Measurements from ENCODE around the gene HES6. TPM values are rescaled to one million over a fixed set of nuclear protein-coding genes. Genes with fewer than 3 reads are reported as not detected.

Gene HES6
- total and polyA plus RNA-seq, 2 experiments from 2014 or later = 0.86 to 1.3 TPM

- H3K4me2 ChIP-seq (ENCODE audit: unreplicated experiment) = no peak overlapping the region
- DNase-seq = no peak
- 0 out of 2 replicates have a peak, but pooled peaks cover 4% of the 10 kb centered on the region for H3F3A ChIP-seq (ENCODE audit: insufficient read depth)
- peaks cover 37% of the 10 kb centered on the region for H3K27me3 ChIP-seq (replicated peaks; ENCODE audit: insufficient read depth)
- H3K79me2 ChIP-seq (ENCODE audit: insufficient read depth) = no peaks in the 10 kb centered on the region
- H3K4me1 ChIP-seq (ENCODE audit: insufficient read depth) = no peaks in the 10 kb centered on the region
- no peaks in the 10 kb centered on the region for H3K9me3 ChIP-seq (ENCODE audit: low read depth)
- WGBS, 2 experiments (ENCODE audit: low coverage in 1 of 2, low lambda C conversion rate in 2 of 2, missing lambda C conversion rate in 2 of 2) = 74 to 75% methylated on average over 12 of the region's 12 CpGs
- H2AFZ ChIP-seq = no peak overlapping the region
- H3K4me3 ChIP-seq = no peak overlapping the region
- H3K36me3 ChIP-seq (ENCODE audit: low read depth) = no peaks in the 10 kb centered on the region
- in situ Hi-C loops (cut with MboI) = no loop called here
- TF ChIP-seq EZH2 (IDR thresholded peaks at IDR 0.05; ENCODE audit: insufficient read depth, poor library complexity, severe bottlenecking) (no peak), EZH2phosphoT487 (IDR thresholded peaks at IDR 0.05; ENCODE audit: insufficient read depth, low read depth) (no peak)
- H3K27ac ChIP-seq = no peak overlapping the region
- no peak overlapping the region for H3K9ac ChIP-seq
- H4K20me1 ChIP-seq (ENCODE audit: insufficient read depth) = no peaks in the 10 kb centered on the region
- H3K9me2 ChIP-seq (ENCODE audit: insufficient read depth) = no peaks in the 10 kb centered on the region
Measured at GRCh38 chr2:238233625-238234024, 6.2 kb downstream of the HES6 start.

GRCh38 chr2:238231809-238232208 is 8.0 kb downstream of the HES6 start:
- Histone ChIP-seq H3K9me2 (ENCODE audit: insufficient read depth) (no peaks in the 10 kb centered on the region), H3K27me3 (replicated peaks; ENCODE audit: insufficient read depth) (peaks cover 19% of the 10 kb centered on the region; the same call in 1 of the 2 replicates), H3K9ac (no peak overlapping the region), H3K9me3 (ENCODE audit: low read depth) (no peaks in the 10 kb centered on the region), H4K20me1 (ENCODE audit: insufficient read depth) (no peaks in the 10 kb centered on the region), H3K4me3 (peak overlapping the region; percentile 66; the same call in 1 of the 2 replicates), H3F3A (ENCODE audit: insufficient read depth) (no peaks in the 10 kb centered on the region), H3K27ac (no peak overlapping the region), H3K4me2 (ENCODE audit: unreplicated experiment) (no peak overlapping the region), H2AFZ (no peak overlapping the region; the same call in 1 of the 2 replicates), H3K4me1 (ENCODE audit: insufficient read depth) (no peaks in the 10 kb centered on the region), H3K36me3 (ENCODE audit: low read depth) (no peaks in the 10 kb centered on the region), H3K79me2 (ENCODE audit: insufficient read depth) (no peaks in the 10 kb centered on the region)
- in situ Hi-C loops (cut with MboI) = no loop called here
- no peak for DNase-seq
- WGBS, 2 experiments (ENCODE audit: low coverage in 1 of 2, low lambda C conversion rate in 2 of 2, missing lambda C conversion rate in 2 of 2) = 59 to 60% methylated on average over 21 of the region's 21 CpGs
- no peak for TF ChIP-seq EZH2 (IDR thresholded peaks at IDR 0.05; ENCODE audit: insufficient read depth, poor library complexity, severe bottlenecking)
- TF ChIP-seq EZH2phosphoT487 (IDR thresholded peaks at IDR 0.05; ENCODE audit: insufficient read depth, low read depth) = no peak

- peak overlapping the region; percentile 75 for H3K4me2 ChIP-seq (ENCODE audit: unreplicated experiment)
- no peak overlapping the region for H3K9ac ChIP-seq
- no peaks in the 10 kb centered on the region for H3K9me3 ChIP-seq (ENCODE audit: low read depth)
- no peaks in the 10 kb centered on the region for H3K79me2 ChIP-seq (ENCODE audit: insufficient read depth)
- H3K27me3 ChIP-seq (replicated peaks; ENCODE audit: insufficient read depth) = peaks cover 16% of the 10 kb centered on the region; the same call in 1 of the 2 replicates
- no peaks in the 10 kb centered on the region for H4K20me1 ChIP-seq (ENCODE audit: insufficient read depth)
- H2AFZ ChIP-seq = peak overlapping the region; percentile 89
- H3K9me2 ChIP-seq (ENCODE audit: insufficient read depth) = no peaks in the 10 kb centered on the region
- no peaks in the 10 kb centered on the region for H3K36me3 ChIP-seq (ENCODE audit: low read depth)
- TF ChIP-seq EZH2phosphoT487 (IDR thresholded peaks at IDR 0.05; ENCODE audit: insufficient read depth, low read depth) (no peak), EZH2 (IDR thresholded peaks at IDR 0.05; ENCODE audit: insufficient read depth, poor library complexity, severe bottlenecking) (no peak)
- H3K4me1 ChIP-seq (ENCODE audit: insufficient read depth) = no peaks in the 10 kb centered on the region
- 8 to 11% methylated on average over 45 to 46 of the region's 46 CpGs for WGBS, 2 experiments (ENCODE audit: low coverage in 1 of 2, low lambda C conversion rate in 2 of 2, missing lambda C conversion rate in 2 of 2)
- peak; percentile 77 for DNase-seq
- no peaks in the 10 kb centered on the region for H3F3A ChIP-seq (ENCODE audit: insufficient read depth)
- H3K4me3 ChIP-seq = peak overlapping the region; percentile 66
- in situ Hi-C loops (cut with MboI) = no loop called here
- H3K27ac ChIP-seq = no peak overlapping the region
Measured at GRCh38 chr2:238231251-238231793, 8.5 kb downstream of the HES6 start.

- Histone ChIP-seq H3K9me3 (ENCODE audit: low read depth) (no peaks in the 10 kb centered on the region), H3K9ac (no peak overlapping the region), H4K20me1 (ENCODE audit: insufficient read depth) (no peaks in the 10 kb centered on the region), H3K4me2 (ENCODE audit: unreplicated experiment) (no peak overlapping the region), H3K4me1 (ENCODE audit: insufficient read depth) (no peaks in the 10 kb centered on the region), H3K27me3 (replicated peaks; ENCODE audit: insufficient read depth) (peaks cover 12% of the 10 kb centered on the region; the same call in 1 of the 2 replicates), H2AFZ (no peak overlapping the region), H3K79me2 (ENCODE audit: insufficient read depth) (no peaks in the 10 kb centered on the region), H3K9me2 (ENCODE audit: insufficient read depth) (no peaks in the 10 kb centered on the region), H3F3A (ENCODE audit: insufficient read depth) (no peaks in the 10 kb centered on the region), H3K36me3 (ENCODE audit: low read depth) (no peaks in the 10 kb centered on the region), H3K27ac (no peak overlapping the region), H3K4me3 (no peak overlapping the region)
- TF ChIP-seq EZH2 (IDR thresholded peaks at IDR 0.05; ENCODE audit: insufficient read depth, poor library complexity, severe bottlenecking) = no peak
- TF ChIP-seq EZH2phosphoT487 (IDR thresholded peaks at IDR 0.05; ENCODE audit: insufficient read depth, low read depth) = no peak
- DNase-seq = no peak
- in situ Hi-C loops (cut with MboI) = no loop called here
- WGBS, 2 experiments (ENCODE audit: low coverage in 1 of 2, low lambda C conversion rate in 2 of 2, missing lambda C conversion rate in 2 of 2) = 70 to 80% methylated on average over 5 of the region's 5 CpGs
Measured at GRCh38 chr2:238230699-238231098, 9.1 kb downstream of the HES6 start.
